ENCODE data around the gene EVA1B. TPM values are rescaled to one million over a fixed set of nuclear protein-coding genes. Genes with fewer than 3 reads are reported as not detected.

Gene EVA1B
- total RNA-seq, 1 donor from 2014 or later: 251 TPM

DNA sequence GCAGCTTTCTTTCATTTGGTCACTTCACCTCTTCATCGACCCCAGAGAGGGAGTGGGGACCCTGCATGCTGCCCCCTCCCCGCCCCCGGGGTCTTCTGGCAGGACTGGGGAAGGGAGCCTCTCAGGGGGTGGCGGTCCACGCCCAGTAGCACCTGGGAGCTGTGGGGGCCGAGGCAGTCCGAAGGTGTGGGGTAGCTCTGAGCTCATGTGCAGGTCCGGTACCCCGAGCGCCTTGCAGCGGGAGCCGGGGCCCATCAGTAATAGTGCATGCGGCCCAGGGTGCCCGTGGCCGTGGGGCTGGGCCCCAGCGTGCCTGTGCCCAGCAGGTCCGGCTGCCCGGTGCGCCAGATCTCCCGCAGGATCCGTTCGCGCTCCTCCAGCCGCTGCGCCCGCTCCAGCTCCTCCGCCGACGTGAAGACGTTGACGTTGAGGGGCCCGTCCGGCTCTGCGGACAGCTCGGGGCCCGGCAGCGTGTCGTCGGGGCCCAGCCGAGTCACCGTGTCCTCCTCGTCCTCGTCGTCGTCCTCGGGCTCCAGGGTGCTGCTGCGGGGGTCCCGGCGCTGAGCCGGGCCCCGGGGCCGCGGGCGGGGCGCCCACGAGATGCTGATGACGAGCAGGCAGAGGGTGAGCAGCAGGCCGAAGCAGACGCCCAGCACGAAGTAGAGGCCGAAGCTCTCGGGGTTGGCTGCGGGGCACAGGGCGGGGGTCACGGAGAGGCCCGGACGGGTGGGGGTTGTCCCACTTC, 1.2 kb downstream of the EVA1B start:
- peak in 1 of 2 donors; percentile 70 for DNase-seq (ENCODE audit: low spot score in 2 of 2)
- H3K4me1 ChIP-seq: peaks cover 14 to 29% of the 10 kb centered on the region in 2 donors
- peak overlapping the region; percentile 91 to 98 for H3K27ac ChIP-seq
- H3K36me3 ChIP-seq: no peaks in the 10 kb centered on the region
- H3K9me3 ChIP-seq: no peaks in the 10 kb centered on the region
- H3K4me3 ChIP-seq: peak overlapping the region; percentile 68 to 75
- H3K27me3 ChIP-seq: no peaks in the 10 kb centered on the region
- TF ChIP-seq, protein P1, sequence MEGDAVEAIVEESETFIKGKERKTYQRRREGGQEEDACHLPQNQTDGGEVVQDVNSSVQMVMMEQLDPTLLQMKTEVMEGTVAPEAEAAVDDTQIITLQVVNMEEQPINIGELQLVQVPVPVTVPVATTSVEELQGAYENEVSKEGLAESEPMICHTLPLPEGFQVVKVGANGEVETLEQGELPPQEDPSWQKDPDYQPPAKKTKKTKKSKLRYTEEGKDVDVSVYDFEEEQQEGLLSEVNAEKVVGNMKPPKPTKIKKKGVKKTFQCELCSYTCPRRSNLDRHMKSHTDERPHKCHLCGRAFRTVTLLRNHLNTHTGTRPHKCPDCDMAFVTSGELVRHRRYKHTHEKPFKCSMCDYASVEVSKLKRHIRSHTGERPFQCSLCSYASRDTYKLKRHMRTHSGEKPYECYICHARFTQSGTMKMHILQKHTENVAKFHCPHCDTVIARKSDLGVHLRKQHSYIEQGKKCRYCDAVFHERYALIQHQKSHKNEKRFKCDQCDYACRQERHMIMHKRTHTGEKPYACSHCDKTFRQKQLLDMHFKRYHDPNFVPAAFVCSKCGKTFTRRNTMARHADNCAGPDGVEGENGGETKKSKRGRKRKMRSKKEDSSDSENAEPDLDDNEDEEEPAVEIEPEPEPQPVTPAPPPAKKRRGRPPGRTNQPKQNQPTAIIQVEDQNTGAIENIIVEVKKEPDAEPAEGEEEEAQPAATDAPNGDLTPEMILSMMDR (IDR thresholded peaks at IDR 0.05): no peak
- intact Hi-C loops (cut with DNase I): loop anchor here (2.0 to 5.0 kb wide), 3 partner anchors 29 to 1790 kb away; partner anchors contain the start of gene STK40

DNA sequence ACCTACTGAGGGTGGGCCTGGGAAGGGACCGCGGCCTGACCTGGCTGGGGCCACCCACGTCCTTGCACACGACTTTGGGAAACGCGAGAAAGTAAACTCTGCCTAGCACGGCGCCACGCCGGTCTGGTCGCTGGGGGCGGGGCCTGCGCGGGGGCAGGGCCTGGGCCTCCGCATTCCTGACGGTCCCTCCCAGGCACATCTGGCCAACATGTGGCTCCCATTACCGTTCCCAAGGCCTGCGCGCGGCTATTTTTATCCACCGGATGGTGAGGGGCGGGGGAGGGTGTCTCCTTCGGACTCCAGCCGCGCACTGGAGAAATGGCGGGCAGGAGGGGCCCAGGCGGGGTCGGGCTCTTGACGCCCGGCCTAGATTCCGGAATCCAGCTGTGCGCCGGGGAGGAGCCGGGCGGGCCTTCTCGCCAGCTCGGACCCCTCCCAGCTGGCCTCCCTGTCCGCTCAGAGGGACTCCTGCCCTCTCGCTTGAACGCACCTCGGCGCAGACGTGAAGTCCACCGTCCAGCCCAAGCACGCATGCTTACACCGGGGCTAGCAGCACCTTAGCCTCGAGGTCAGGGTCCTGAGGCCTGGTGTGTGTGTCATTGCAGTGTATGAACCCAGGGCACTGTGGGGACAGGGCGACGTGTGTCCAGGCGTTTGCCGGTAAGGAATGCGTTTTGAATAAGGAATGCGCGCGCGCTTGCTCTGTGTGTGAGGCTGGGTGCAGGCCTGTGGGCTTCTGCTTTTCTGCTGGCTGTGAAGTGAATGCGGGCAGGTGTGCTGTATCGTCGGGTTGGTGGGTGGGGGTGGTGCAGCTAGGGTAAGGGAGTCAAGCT, 2.1 kb downstream of the EVA1B start:
- peak in 1 of 2 donors; percentile 90 for DNase-seq (ENCODE audit: low spot score in 2 of 2)

DNA sequence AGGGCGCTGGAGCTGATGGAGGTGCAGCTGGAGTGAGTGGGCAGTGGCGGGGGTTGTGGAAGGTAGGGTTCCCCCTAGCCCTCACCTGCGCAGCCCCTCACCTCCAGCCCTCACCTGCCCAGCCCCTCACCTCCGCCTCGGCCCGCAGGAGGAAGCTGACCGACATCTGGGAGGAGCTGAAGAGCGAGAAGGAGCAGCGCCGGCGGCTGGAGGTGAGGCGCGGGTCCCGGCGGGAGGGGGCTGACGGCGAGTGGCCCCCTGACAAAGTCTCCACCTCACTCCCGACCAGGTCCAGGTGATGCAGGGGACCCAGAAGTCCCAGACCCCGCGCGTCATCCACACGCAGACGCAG, 2.7 kb downstream of the EVA1B start:
- Histone ChIP-seq H3K27me3 (no peaks in the 10 kb centered on the region), H3K36me3 (no peaks in the 10 kb centered on the region), H3K4me1 (peaks cover 14 to 29% of the 10 kb centered on the region in 2 donors), H3K27ac (peak overlapping the region; percentile 91 to 98), H3K9me3 (no peaks in the 10 kb centered on the region), H3K4me3 (peak overlapping the region; percentile 68 to 75)
- TF ChIP-seq, protein P1 (IDR thresholded peaks at IDR 0.05): no peak
- DNase-seq (ENCODE audit: low spot score in 2 of 2): no peak
- intact Hi-C loops (cut with DNase I): loop anchor here (1.0 to 5.0 kb wide), 3 partner anchors 13 to 1792 kb away; partner anchors contain the start of gene STK40

More for the DNA sequence above, 2.1 kb downstream of the EVA1B start:
- TF ChIP-seq, protein P1 (IDR thresholded peaks at IDR 0.05): no peak
- Histone ChIP-seq H3K4me3 (peak overlapping the region; percentile 68 to 75), H3K36me3 (no peaks in the 10 kb centered on the region), H3K9me3 (no peaks in the 10 kb centered on the region), H3K27ac (peak overlapping the region; percentile 91 to 98), H3K27me3 (no peaks in the 10 kb centered on the region), H3K4me1 (peaks cover 14 to 29% of the 10 kb centered on the region in 2 donors)
- intact Hi-C loops (cut with DNase I): loop anchor here (5.0 kb wide), 2 partner anchors 66 to 1791 kb away; partner anchors contain the start of gene STK40

DNA sequence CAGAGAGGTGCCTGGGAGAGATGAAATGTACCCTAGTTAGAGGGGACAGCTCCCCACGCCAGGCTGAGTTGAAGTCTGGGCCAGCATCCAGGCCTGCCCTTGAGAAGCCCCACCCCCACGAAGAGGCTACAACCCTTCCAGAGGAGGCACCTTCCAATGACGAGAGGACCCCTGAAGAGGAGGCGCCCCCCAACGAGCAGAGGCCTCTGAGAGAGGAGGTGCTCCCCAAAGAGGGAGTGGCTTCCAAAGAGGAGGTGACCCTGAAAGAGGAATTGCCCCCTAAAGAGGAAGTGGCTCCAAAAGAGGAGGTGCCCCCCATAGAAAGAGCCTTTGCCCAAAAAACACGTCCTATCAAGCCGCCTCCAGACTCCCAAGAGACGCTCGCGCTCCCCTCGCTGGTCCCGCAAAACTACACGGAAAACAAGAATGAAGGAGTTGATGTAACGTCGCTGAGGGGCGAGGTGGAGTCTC, 3.1 kb downstream of the EVA1B start:
- TF ChIP-seq, protein P1 (IDR thresholded peaks at IDR 0.05): no peak
- no peaks in the 10 kb centered on the region for H3K27me3 ChIP-seq
- DNase-seq (ENCODE audit: low spot score in 2 of 2): no peak
- no peaks in the 10 kb centered on the region for H3K9me3 ChIP-seq
- peaks cover 14 to 29% of the 10 kb centered on the region in 2 donors for H3K4me1 ChIP-seq
- H3K4me3 ChIP-seq: peak overlapping the region; percentile 68 to 75
- no peaks in the 10 kb centered on the region for H3K36me3 ChIP-seq
- intact Hi-C loops (cut with DNase I): loop anchor here (1.0 to 5.0 kb wide), 3 partner anchors 13 to 1792 kb away; partner anchors contain the start of gene STK40
- peak overlapping the region; percentile 91 to 98 for H3K27ac ChIP-seq

DNA sequence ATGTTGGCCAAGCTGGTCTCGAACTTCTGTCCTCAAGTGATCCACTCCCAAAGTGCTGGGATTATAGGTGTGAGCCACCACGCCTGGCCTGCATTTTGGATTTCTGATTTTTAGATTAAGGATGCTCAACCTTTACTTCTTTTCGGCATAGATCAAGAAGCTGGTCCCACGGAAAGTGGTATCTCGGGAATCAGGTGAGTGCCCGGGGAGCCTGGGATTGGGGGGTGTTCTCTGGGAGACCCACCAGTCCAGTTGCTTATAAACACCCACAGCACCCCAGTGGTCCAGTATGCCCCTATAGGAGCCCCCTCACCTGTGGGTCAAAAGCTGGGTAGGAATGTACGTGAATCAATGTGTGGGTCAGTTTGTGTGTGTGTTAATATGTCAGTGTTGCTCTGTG, 14.0 kb downstream of the EVA1B start:
- intact Hi-C loops (cut with DNase I): no loop called here
- no peak for DNase-seq (ENCODE audit: low spot score in 2 of 2)

More for the DNA sequence above, 14.0 kb downstream of the EVA1B start:
- Histone ChIP-seq H3K27me3 (no peaks in the 10 kb centered on the region), H3K36me3 (no peaks in the 10 kb centered on the region), H3K4me1 (peaks cover 4 to 11% of the 10 kb centered on the region in 2 donors), H3K4me3 (no peak overlapping the region), H3K27ac (no peak overlapping the region), H3K9me3 (no peaks in the 10 kb centered on the region)
- TF ChIP-seq, protein P1 (IDR thresholded peaks at IDR 0.05): no peak

Measured in ascending aorta (tissue), 2 donors.